Osteoblast (primary cell): ENCODE data around the gene AJM1. TPM values are rescaled to one million over a fixed set of nuclear protein-coding genes. Genes with fewer than 3 reads are reported as not detected.

Experiments used
- DNase-seq: peaks from one replicate; pipeline ENCODE4 v3.0.0; 2011; ENCODE audit warnings: low spot score, mixed read lengths; ENCODE audit not compliant: insufficient read length; ENCODE audit errors: missing footprints
- H2AFZ ChIP-seq: 2 replicates; pipeline ENCODE4 v1.6.0; 2011; ENCODE audit warnings: mild to moderate bottlenecking, low read length
- H3K27ac ChIP-seq: 2 replicates; pipeline ENCODE4 v1.5.1; 2011; ENCODE audit warnings: mild to moderate bottlenecking, low read depth, low read length, moderate library complexity
- H3K27me3 ChIP-seq: 2 replicates; pipeline ENCODE4 v1.6.0; 2012; ENCODE audit warnings: mild to moderate bottlenecking, control low read depth, inconsistent platforms, low read length, moderate library complexity; ENCODE audit not compliant: insufficient read depth
- H3K36me3 ChIP-seq: 2 replicates; pipeline ENCODE4 v1.5.1; 2011; ENCODE audit warnings: mild to moderate bottlenecking, low read length, control low read depth, moderate library complexity; ENCODE audit not compliant: insufficient read depth
- H3K4me1 ChIP-seq: 2 replicates; pipeline ENCODE4 v1.5.1; 2011; ENCODE audit warnings: mild to moderate bottlenecking, low read length, control low read depth, moderate library complexity; ENCODE audit not compliant: insufficient read depth
- H3K4me2 ChIP-seq: 2 replicates; pipeline ENCODE4 v1.6.0; 2011; ENCODE audit warnings: mild to moderate bottlenecking, low read length; ENCODE audit not compliant: insufficient read depth
- H3K4me3 ChIP-seq: fragments of 200-600 bp; sonication (generic); 3 replicates; pipeline ENCODE4 v1.5.1; 2012; ENCODE audit warnings: mild to moderate bottlenecking, low read length, inconsistent platforms; ENCODE audit not compliant: insufficient read depth
- H3K79me2 ChIP-seq: 2 replicates; pipeline ENCODE4 v1.6.0; 2012; ENCODE audit warnings: mild to moderate bottlenecking, low read length, control low read depth, inconsistent platforms; ENCODE audit not compliant: insufficient read depth
- H3K9me3 ChIP-seq: 2 replicates; pipeline ENCODE4 v1.5.1; 2011; ENCODE audit warnings: low read depth, low read length, control low read depth
- H4K20me1 ChIP-seq: 2 replicates; pipeline ENCODE4 v1.6.0; 2012; ENCODE audit warnings: mild to moderate bottlenecking, low read length, control low read depth; ENCODE audit not compliant: insufficient read depth
- total RNA-seq: library from RNA; depleted of rRNA; stranded (reverse); fragments of >200 nt; gene quantifications from 2 replicates; pipeline ENCODE4 v1.2.3, GENCODE V29; 2012
- TF ChIP-seq, protein P1 (sequence below): IDR thresholded peaks from 2 replicates; pipeline ENCODE4 v1.5.1; 2011; ENCODE audit warnings: mild to moderate bottlenecking, low read depth, low read length, moderate library complexity; ENCODE audit errors: extremely low read depth

AJM1 gene
- total RNA-seq, 1 donor = 1.1 TPM

DNA sequence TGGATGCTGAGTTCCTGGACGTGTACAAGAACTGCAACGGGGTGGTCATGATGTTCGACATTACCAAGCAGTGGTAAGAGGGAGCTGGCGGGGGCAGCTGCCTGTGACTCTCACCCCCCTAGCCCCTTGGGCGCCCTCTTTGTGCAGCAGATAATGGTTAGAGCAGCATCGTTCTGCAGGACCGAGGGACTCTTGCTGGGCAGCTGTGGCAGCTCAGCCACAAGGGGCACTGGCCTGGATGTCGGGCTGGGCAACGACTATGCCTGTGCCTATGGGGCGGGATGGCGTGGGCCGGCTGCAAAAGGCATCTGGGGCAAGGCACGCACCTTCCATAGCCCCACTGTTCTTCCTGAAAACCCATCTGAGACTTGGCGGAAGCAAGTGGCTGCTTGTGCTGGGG lies 12.9 kb upstream of the AJM1 start:
- no peak overlapping the region for H2AFZ ChIP-seq
- peaks cover 9% of the 10 kb centered on the region for H4K20me1 ChIP-seq
- H3K27me3 ChIP-seq = no peaks in the 10 kb centered on the region
- H3K4me1 ChIP-seq = no peaks in the 10 kb centered on the region
- H3K79me2 ChIP-seq = no peaks in the 10 kb centered on the region
- DNase-seq = no peak
- no peak overlapping the region for H3K4me3 ChIP-seq
- no peak overlapping the region for H3K27ac ChIP-seq
- no peaks in the 10 kb centered on the region for H3K9me3 ChIP-seq
- H3K4me2 ChIP-seq = no peak overlapping the region
- H3K36me3 ChIP-seq = peaks cover 47% of the 10 kb centered on the region
- TF ChIP-seq, protein P1, sequence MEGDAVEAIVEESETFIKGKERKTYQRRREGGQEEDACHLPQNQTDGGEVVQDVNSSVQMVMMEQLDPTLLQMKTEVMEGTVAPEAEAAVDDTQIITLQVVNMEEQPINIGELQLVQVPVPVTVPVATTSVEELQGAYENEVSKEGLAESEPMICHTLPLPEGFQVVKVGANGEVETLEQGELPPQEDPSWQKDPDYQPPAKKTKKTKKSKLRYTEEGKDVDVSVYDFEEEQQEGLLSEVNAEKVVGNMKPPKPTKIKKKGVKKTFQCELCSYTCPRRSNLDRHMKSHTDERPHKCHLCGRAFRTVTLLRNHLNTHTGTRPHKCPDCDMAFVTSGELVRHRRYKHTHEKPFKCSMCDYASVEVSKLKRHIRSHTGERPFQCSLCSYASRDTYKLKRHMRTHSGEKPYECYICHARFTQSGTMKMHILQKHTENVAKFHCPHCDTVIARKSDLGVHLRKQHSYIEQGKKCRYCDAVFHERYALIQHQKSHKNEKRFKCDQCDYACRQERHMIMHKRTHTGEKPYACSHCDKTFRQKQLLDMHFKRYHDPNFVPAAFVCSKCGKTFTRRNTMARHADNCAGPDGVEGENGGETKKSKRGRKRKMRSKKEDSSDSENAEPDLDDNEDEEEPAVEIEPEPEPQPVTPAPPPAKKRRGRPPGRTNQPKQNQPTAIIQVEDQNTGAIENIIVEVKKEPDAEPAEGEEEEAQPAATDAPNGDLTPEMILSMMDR = no peak

DNA sequence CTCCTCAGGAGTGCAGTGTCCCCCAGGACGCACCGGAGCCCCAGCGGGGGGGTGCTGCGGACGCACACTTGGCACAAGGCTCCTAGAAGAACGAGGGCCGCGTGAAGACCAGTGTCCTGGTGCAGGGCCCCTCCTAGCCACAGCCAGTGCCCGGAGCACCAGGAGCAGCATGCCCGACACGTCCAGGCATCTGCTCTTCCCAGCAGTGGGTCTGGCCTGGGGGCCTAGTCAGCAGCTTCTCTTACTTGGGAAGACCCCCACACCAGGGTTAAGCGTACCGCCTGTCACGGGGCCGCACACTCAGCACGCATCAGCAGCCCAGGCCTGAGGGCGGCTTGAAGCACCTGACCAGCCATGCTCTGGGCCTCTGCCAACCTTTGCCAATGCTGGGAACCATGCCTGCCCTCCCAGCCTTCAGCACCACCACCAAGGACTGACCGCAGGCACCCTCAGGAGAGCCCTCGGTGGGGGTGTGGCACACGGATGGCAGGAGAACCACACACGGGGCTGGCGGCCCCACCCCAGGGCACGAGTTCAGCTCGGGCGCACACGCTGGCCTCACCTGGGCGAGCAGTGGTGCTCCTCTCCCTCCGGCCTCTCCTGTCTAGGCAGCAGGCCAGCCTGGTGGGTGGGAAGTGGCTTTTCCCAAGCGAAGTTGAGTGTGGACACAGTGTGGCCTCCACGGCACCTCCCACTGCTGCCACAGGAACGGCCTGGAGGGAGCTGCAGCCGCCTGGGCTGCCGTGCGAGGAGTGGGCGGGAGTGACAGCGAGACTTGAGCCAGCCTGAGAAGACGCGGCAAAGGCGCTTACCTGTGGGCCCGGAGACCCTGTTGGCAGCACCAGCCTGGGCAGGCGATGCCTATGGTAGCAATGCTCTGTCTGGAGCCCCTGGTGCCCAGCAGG lies 12.0 kb upstream of the AJM1 start:
- peaks cover 48% of the 10 kb centered on the region for H3K36me3 ChIP-seq

DNA sequence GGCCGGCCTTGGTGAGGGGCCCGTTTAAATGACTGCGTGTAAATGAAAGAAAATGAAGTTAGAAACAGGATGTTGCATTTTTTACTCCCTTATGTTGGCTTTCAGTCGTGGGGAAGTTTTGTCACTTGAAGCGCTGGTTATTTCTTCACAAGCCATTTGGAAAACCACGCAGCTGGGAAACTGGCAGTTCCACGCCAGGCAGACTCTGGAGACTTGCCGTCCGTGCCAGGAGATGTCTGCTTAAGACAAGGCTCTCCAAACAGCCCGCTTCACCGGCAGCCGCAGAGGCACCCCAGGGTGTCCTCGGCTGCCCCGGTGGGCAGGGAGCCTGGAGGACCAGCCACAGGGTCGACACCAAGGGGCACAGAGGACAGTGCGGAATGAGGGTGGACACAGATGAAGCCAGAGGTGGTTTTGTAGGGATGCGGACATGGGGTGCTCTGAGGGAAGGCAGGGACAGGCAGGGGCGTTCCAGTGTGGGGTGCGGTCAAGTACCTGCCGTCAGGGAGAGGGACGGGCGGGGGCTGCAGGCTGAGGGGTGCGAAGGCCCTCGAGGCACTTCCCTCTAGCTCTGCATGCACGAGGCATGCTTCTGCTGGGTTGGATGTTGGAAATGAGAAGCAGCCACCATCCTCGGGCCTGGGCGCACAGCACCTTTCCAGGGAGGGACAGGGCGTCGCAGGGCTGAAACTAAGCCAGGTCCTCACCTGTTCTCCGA lies 11.1 kb upstream of the AJM1 start:
- Histone ChIP-seq H3K27ac (no peak overlapping the region), H3K36me3 (peaks cover 45% of the 10 kb centered on the region), H2AFZ (no peak overlapping the region), H3K9me3 (no peaks in the 10 kb centered on the region), H3K27me3 (no peaks in the 10 kb centered on the region), H3K4me3 (no peak overlapping the region), H3K79me2 (no peaks in the 10 kb centered on the region), H3K4me1 (no peaks in the 10 kb centered on the region), H3K4me2 (no peak overlapping the region), H4K20me1 (peaks cover 3% of the 10 kb centered on the region)
- no peak for DNase-seq
- TF ChIP-seq, protein P1 = no peak

More for the DNA sequence above, 12.0 kb upstream of the AJM1 start:
- peaks cover 9% of the 10 kb centered on the region for H4K20me1 ChIP-seq
- H3K4me3 ChIP-seq = no peak overlapping the region
- no peaks in the 10 kb centered on the region for H3K4me1 ChIP-seq
- no peak for DNase-seq
- H3K27ac ChIP-seq = no peak overlapping the region
- no peak overlapping the region for H2AFZ ChIP-seq
- TF ChIP-seq, protein P1 = no peak
- H3K79me2 ChIP-seq = no peaks in the 10 kb centered on the region
- H3K9me3 ChIP-seq = no peaks in the 10 kb centered on the region
- no peak overlapping the region for H3K4me2 ChIP-seq
- H3K27me3 ChIP-seq = no peaks in the 10 kb centered on the region

DNA sequence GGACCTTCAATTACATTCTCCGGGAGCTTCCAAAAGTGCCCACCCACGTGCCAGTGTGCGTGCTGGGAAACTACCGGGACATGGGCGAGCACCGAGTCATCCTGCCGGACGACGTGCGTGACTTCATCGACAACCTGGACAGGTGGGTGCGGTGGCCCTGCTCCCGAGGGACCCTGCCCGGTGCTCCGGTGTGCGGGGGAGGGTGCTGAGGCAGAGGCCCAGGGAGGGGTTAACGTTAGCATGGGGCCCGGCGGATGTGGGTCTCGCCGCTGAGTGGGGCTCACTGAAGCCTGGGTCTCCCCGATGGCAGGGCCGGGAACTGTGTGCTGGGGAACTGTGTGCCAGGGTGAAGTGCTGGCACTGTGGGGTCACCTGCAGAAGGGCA lies 10.6 kb upstream of the AJM1 start:
- H4K20me1 ChIP-seq = peaks cover 3% of the 10 kb centered on the region
- no peak overlapping the region for H3K4me2 ChIP-seq
- H3K27me3 ChIP-seq = no peaks in the 10 kb centered on the region
- no peak overlapping the region for H3K4me3 ChIP-seq
- TF ChIP-seq, protein P1 = no peak
- no peak for DNase-seq
- no peak overlapping the region for H2AFZ ChIP-seq
- H3K36me3 ChIP-seq = peaks cover 45% of the 10 kb centered on the region
- no peaks in the 10 kb centered on the region for H3K4me1 ChIP-seq
- no peaks in the 10 kb centered on the region for H3K79me2 ChIP-seq
- no peak overlapping the region for H3K27ac ChIP-seq
- H3K9me3 ChIP-seq = no peaks in the 10 kb centered on the region
